ENCODE measurements around the gene ANKRD22. TPM values are rescaled to one million over a fixed set of nuclear protein-coding genes. Genes with fewer than 3 reads are reported as not detected.

ANKRD22 gene
- polyA plus RNA-seq, 1 of the 3 experiments (the other 2 are of a cell fraction) = 0.15 TPM

- H3K27me3 ChIP-seq (ENCODE audit: insufficient read depth) = no peaks in the 10 kb centered on the region
- H3K27ac ChIP-seq (ENCODE audit: low read depth in 2 of 2, low read length in 1 of 2) = no peak overlapping the region
- no peaks in the 10 kb centered on the region for H4K20me1 ChIP-seq (ENCODE audit: insufficient read depth)
- no peaks in the 10 kb centered on the region for H3K36me3 ChIP-seq (replicated peaks in 1 of 2; ENCODE audit: control insufficient read depth in 1 of 2, insufficient read depth in 2 of 2, low read length in 1 of 2)
- ChIA-PET POLR2A (interaction anchor here (2.7 kb wide), 1 partner anchor 97 kb away, joined by 9 read pairs; no protein-coding TSS in a partner anchor), CTCF (interaction anchor here (0.6 to 12.7 kb wide), 66 partner anchors 9 to 766 kb away, joined by 3 to 425 read pairs (median 5); partner anchors contain the start of genes ANKRD22, CH25H, FAS and STAMBPL1)
- H3K9ac ChIP-seq = no peak overlapping the region
- H3F3A ChIP-seq (replicated peaks; ENCODE audit: insufficient read depth) = no peaks in the 10 kb centered on the region
- no peaks in the 10 kb centered on the region for H3K9me3 ChIP-seq
- H3K4me1 ChIP-seq (ENCODE audit: control insufficient read depth in 1 of 2, insufficient read depth in 2 of 2, low read depth in 1 of 2, low read length in 1 of 2) = peaks cover 0 to 2% of the 10 kb centered on the region in 2 experiments; a peak in 1 of 4 replicates
- H3K9me2 ChIP-seq = no peaks in the 10 kb centered on the region
- DNase-seq = peak; percentile 64
- WGBS (ENCODE audit: low lambda C conversion rate) = 22% methylated on average over 10 of the region's 10 CpGs
- H3K4me3 ChIP-seq (ENCODE audit: low read depth in 2 of 2, low read length in 1 of 2) = no peak overlapping the region
- no peak overlapping the region for H3K4me2 ChIP-seq
- no peak overlapping the region for H2AFZ ChIP-seq (ENCODE audit: low read depth)
- no peaks in the 10 kb centered on the region for H3K79me2 ChIP-seq (ENCODE audit: insufficient read depth)
- TF ChIP-seq MAX (IDR thresholded peaks at IDR 0.05; ENCODE audit: low read depth) (0 out of 2 replicates have a peak, but pooled peaks have one; percentile 40), TCF12 (IDR thresholded peaks at IDR 0.05) (no peak), ELF1 (IDR thresholded peaks at IDR 0.05) (no peak), POLR2AphosphoS5 (IDR thresholded peaks at IDR 0.05; ENCODE audit: low read depth, low read length) (no peak), CTCF (IDR thresholded peaks at IDR 0.05) (peak; percentile 94), SIN3A (IDR thresholded peaks at IDR 0.05; ENCODE audit: borderline replicate concordance, low read depth, low read length) (0 out of 2 replicates have a peak, but pooled peaks have one; percentile 30), RXRA (IDR thresholded peaks at IDR 0.05; ENCODE audit: borderline replicate concordance, low read depth) (no peak), MEF2A (IDR thresholded peaks at IDR 0.05; ENCODE audit: borderline replicate concordance, low read depth) (no peak), NRF1 (IDR thresholded peaks at IDR 0.05; ENCODE audit: low read depth, low read length) (peak; percentile 20; the same call in 1 of the 2 replicates), FOXM1 (IDR thresholded peaks at IDR 0.05; ENCODE audit: low read depth) (no peak), MXI1 (IDR thresholded peaks at IDR 0.05; ENCODE audit: low read depth, low read length) (peak; percentile 65; the same call in 1 of the 2 replicates), GABPA (IDR thresholded peaks at IDR 0.05; ENCODE audit: low read depth) (no peak), RFX5 (IDR thresholded peaks at IDR 0.05; ENCODE audit: low read length) (no peak), RCOR1 (IDR thresholded peaks at IDR 0.05; ENCODE audit: low read length) (peak; percentile 28; the same call in 1 of the 2 replicates), YY1 (IDR thresholded peaks at IDR 0.05; ENCODE audit: low read depth) (no peak), USF2 (IDR thresholded peaks at IDR 0.05; ENCODE audit: borderline replicate concordance, low read depth, low read length) (no peak), ZBTB33 (IDR thresholded peaks at IDR 0.05; ENCODE audit: borderline replicate concordance, low read depth) (no peak), RAD21 (IDR thresholded peaks at IDR 0.05; ENCODE audit: low read length) (peak; percentile 99), IRF3 (IDR thresholded peaks at IDR 0.05; ENCODE audit: low read depth, low read length) (no peak), USF1 (IDR thresholded peaks at IDR 0.05; ENCODE audit: borderline replicate concordance, low read depth) (no peak), TEAD4 (IDR thresholded peaks at IDR 0.05; ENCODE audit: borderline replicate concordance, insufficient read depth) (no peak)
These were observed 16.3 kb downstream of the ANKRD22 start for GRCh38 chr10:88835096-88835909.

All from SK-N-SH (cell line).